HEK293 (cell line): ENCODE data around the gene OR4D9.
"Not testable (repeated sequence)": the region's sequence is repeated elsewhere in the genome, so short reads cannot be mapped to it uniquely, and the experiment has no call there.

Experiments used
- CTCF ChIP-seq: fragments of 450-650 bp; formaldehyde crosslinking; IDR thresholded peaks from 2 replicates; pipeline ENCODE4 v1.5.1; 2016; ENCODE audit warnings: missing biosample characterization, missing genetic modification characterization
- HOXA7 ChIP-seq: sonication (generic); formaldehyde crosslinking; IDR thresholded peaks from 2 replicates; pipeline ENCODE4 v1.8.1; 2022; ENCODE audit warnings: missing genetic modification reagents, borderline replicate concordance
- PBX3 ChIP-seq: sonication (generic); formaldehyde crosslinking; IDR thresholded peaks from 2 replicates; pipeline ENCODE4 v1.8.1; 2022; ENCODE audit warnings: mild to moderate bottlenecking, moderate library complexity, missing genetic modification reagents
- SALL2 ChIP-seq: fragments of 450-650 bp; formaldehyde crosslinking; IDR thresholded peaks from 2 replicates; pipeline ENCODE4 v1.5.0; 2017; ENCODE audit warnings: missing biosample characterization, mild to moderate bottlenecking, missing genetic modification characterization, borderline replicate concordance
- TRIM28 ChIP-seq: IDR thresholded peaks from 2 replicates; pipeline ENCODE4 v1.6.1; 2011; ENCODE audit warnings: low read length, control low read depth, borderline replicate concordance
- YY1 ChIP-seq: fragments of 450-650 bp; formaldehyde crosslinking; IDR thresholded peaks from 2 replicates; pipeline ENCODE4 v1.5.1; 2018; ENCODE audit warnings: missing biosample characterization, missing genetic modification characterization
- ZBTB1 ChIP-seq: fragments of 450-650 bp; formaldehyde crosslinking; IDR thresholded peaks from 2 replicates; pipeline ENCODE4 v1.5.1; 2016; ENCODE audit warnings: missing biosample characterization, missing genetic modification characterization
- ZBTB21 ChIP-seq: fragments of 450-650 bp; formaldehyde crosslinking; IDR thresholded peaks from 2 replicates; pipeline ENCODE4 v1.5.1; 2017; ENCODE audit warnings: missing biosample characterization, missing genetic modification characterization
- ZBTB7A ChIP-seq: fragments of 450-650 bp; formaldehyde crosslinking; IDR thresholded peaks from 2 replicates; pipeline ENCODE4 v1.5.1; 2016; ENCODE audit warnings: low read depth, missing biosample characterization, missing genetic modification characterization
- ZNF174 ChIP-seq: fragments of 450-650 bp; formaldehyde crosslinking; IDR thresholded peaks from 2 replicates; pipeline ENCODE4 v1.5.0; 2017; ENCODE audit warnings: missing biosample characterization, mild to moderate bottlenecking, missing genetic modification characterization
- ZNF23 ChIP-seq: fragments of 450-650 bp; formaldehyde crosslinking; IDR thresholded peaks from 2 replicates; pipeline ENCODE4 v1.5.1; 2016; ENCODE audit warnings: missing biosample characterization, missing genetic modification characterization, borderline replicate concordance
- ZNF292 ChIP-seq: fragments of 450-650 bp; formaldehyde crosslinking; IDR thresholded peaks from 2 replicates; pipeline ENCODE4 v1.5.1; 2016; ENCODE audit warnings: low read depth, missing biosample characterization, missing genetic modification characterization, borderline replicate concordance
- ZNF324 ChIP-seq: fragments of 450-650 bp; formaldehyde crosslinking; IDR thresholded peaks from 2 replicates; pipeline ENCODE4 v1.5.1; 2016; ENCODE audit warnings: missing biosample characterization, missing genetic modification characterization

GRCh38 chr11:59520139-59520538 is 8.8 kb downstream of the OR4D9 start:
- not testable (repeated sequence) for TF ChIP-seq YY1; ZBTB21 (tag by site-specific recombination); TRIM28; ZNF174 (tag by site-specific recombination); CTCF (tag by site-specific recombination); ZNF23; PBX3; ZBTB1 (tag by site-specific recombination); SALL2; HOXA7 (CRISPR knock-in tag); ZNF292 (tag by site-specific recombination); ZBTB7A (tag by site-specific recombination); ZNF324 (tag by site-specific recombination)
